ENCODE data around the gene TCP11L1. TPM values are rescaled to one million over a fixed set of nuclear protein-coding genes. Genes with fewer than 3 reads are reported as not detected.

The TCP11L1 gene
- total RNA-seq, 1 donor from 2014 or later: 24.2 TPM

DNA sequence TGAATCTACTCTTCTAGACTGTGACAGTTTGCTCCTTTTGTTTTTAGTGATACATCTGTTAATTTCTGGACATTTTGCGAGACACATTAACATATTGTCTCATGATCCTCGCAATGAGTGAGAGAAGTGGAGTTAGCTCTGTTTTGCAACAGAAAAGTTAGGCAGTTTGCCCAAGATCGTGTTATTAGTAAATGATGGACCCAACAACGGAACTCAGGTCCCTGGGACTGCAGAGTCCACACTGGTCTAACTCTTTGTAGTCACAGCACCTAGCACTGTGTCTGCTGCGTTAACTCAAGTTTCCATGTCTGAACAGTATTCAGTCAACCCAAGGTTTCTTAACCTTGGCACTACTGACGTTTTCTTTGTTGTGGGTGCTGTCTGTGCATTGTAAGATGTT, 20.5 kb upstream of the TCP11L1 start:
- Mint-ChIP-seq H3K4me3 (ENCODE audit: unreplicated experiment) (no peak overlapping the region), H3K4me1 (ENCODE audit: unreplicated experiment) (peaks cover 11% of the 10 kb centered on the region)
- DNase-seq (ENCODE audit: extremely low spot score, unreplicated experiment): no peak

GRCh38 chr11:33021501-33021900, 17.9 kb upstream of the TCP11L1 start:
- no peak for TF ChIP-seq CTCF (IDR thresholded peaks at IDR 0.05)
- DNase-seq (ENCODE audit: extremely low spot score, unreplicated experiment): no peak
- H3K4me3 Mint-ChIP-seq (ENCODE audit: unreplicated experiment): no peak overlapping the region
- no peak overlapping the region for H3K27ac Mint-ChIP-seq (ENCODE audit: unreplicated experiment)
- no peaks in the 10 kb centered on the region for H3K27me3 Mint-ChIP-seq (ENCODE audit: unreplicated experiment)
- peaks cover 2% of the 10 kb centered on the region for H3K36me3 Mint-ChIP-seq (ENCODE audit: unreplicated experiment)
- no peaks in the 10 kb centered on the region for H3K9me3 Mint-ChIP-seq (ENCODE audit: unreplicated experiment)
- H3K4me1 Mint-ChIP-seq (ENCODE audit: unreplicated experiment): peaks cover 7% of the 10 kb centered on the region

More for the DNA sequence above, 20.5 kb upstream of the TCP11L1 start:
- no peak for TF ChIP-seq CTCF (IDR thresholded peaks at IDR 0.05)
- Mint-ChIP-seq H3K27me3 (ENCODE audit: unreplicated experiment) (no peaks in the 10 kb centered on the region), H3K36me3 (ENCODE audit: unreplicated experiment) (no peaks in the 10 kb centered on the region), H3K9me3 (ENCODE audit: unreplicated experiment) (no peaks in the 10 kb centered on the region), H3K27ac (ENCODE audit: unreplicated experiment) (no peak overlapping the region)

- H3K9me3 Mint-ChIP-seq (ENCODE audit: unreplicated experiment): no peaks in the 10 kb centered on the region
- no peaks in the 10 kb centered on the region for H3K27me3 Mint-ChIP-seq (ENCODE audit: unreplicated experiment)
- no peak for DNase-seq (ENCODE audit: extremely low spot score, unreplicated experiment)
- H3K36me3 Mint-ChIP-seq (ENCODE audit: unreplicated experiment): peaks cover 2% of the 10 kb centered on the region
- TF ChIP-seq CTCF (IDR thresholded peaks at IDR 0.05): no peak
- peaks cover 3% of the 10 kb centered on the region for H3K4me1 Mint-ChIP-seq (ENCODE audit: unreplicated experiment)
- H3K4me3 Mint-ChIP-seq (ENCODE audit: unreplicated experiment): no peak overlapping the region
- no peak overlapping the region for H3K27ac Mint-ChIP-seq (ENCODE audit: unreplicated experiment)
Measured at GRCh38 chr11:33021937-33022336, 17.4 kb upstream of the TCP11L1 start.

DNA sequence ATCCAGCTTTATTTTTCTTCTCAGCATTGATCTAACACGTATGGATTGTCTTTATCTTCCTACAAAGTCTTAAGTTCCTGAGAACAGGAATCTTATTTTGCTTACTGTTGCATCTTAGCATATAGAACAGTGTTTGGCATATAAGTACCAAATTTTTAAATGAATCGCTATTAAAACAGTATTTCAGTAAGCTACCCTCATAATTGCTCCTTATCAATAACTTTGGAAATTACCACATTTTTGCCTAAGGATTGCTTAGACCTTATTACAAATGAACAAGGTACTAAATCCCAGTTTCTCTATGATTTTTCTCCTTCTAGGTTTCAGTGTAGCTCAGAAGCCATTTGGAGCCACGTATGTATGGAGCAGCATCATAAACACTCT, 14.0 kb upstream of the TCP11L1 start:
- no peaks in the 10 kb centered on the region for H3K9me3 Mint-ChIP-seq (ENCODE audit: unreplicated experiment)
- no peaks in the 10 kb centered on the region for H3K27me3 Mint-ChIP-seq (ENCODE audit: unreplicated experiment)
- no peak overlapping the region for H3K4me3 Mint-ChIP-seq (ENCODE audit: unreplicated experiment)
- TF ChIP-seq CTCF (IDR thresholded peaks at IDR 0.05): no peak
- H3K36me3 Mint-ChIP-seq (ENCODE audit: unreplicated experiment): peaks cover 2% of the 10 kb centered on the region
- no peaks in the 10 kb centered on the region for H3K4me1 Mint-ChIP-seq (ENCODE audit: unreplicated experiment)
- DNase-seq (ENCODE audit: extremely low spot score, unreplicated experiment): no peak
- no peak overlapping the region for H3K27ac Mint-ChIP-seq (ENCODE audit: unreplicated experiment)

DNA sequence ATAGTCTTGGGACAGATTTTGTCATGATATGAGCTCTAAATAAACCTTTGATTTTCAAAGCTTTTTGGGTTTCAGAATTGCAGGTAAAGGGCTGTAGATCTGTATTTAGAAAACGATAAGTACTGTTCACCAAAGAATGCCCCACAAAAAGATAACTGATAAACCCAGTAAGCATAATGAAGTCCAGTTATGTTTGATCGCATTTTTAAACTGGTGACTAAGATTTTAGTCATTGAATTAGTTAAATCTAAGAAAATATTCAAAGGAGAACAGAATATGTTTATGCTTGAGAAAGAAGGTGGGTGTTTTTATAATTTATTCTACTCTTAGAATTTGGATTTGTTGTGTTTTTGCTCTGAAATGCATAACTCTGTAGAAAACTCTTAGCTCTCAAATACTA, 12.1 kb upstream of the TCP11L1 start:
- Mint-ChIP-seq H3K36me3 (ENCODE audit: unreplicated experiment) (peaks cover 6% of the 10 kb centered on the region), H3K27ac (ENCODE audit: unreplicated experiment) (no peak overlapping the region), H3K4me1 (ENCODE audit: unreplicated experiment) (no peaks in the 10 kb centered on the region), H3K9me3 (ENCODE audit: unreplicated experiment) (no peaks in the 10 kb centered on the region), H3K4me3 (ENCODE audit: unreplicated experiment) (no peak overlapping the region), H3K27me3 (ENCODE audit: unreplicated experiment) (no peaks in the 10 kb centered on the region)
- no peak for DNase-seq (ENCODE audit: extremely low spot score, unreplicated experiment)
- TF ChIP-seq CTCF (IDR thresholded peaks at IDR 0.05): no peak

Measured in osteocyte (in vitro differentiated cells).